Ovary (tissue), 3 donors: ENCODE results near the gene ZCCHC14.

Source experiments
- EP300 ChIP-seq: sonication (generic); formaldehyde crosslinking; IDR thresholded peaks from one replicate; pipeline ENCODE4 v1.6.1; 2017; ENCODE audit warnings: antibody characterized with exemption
- POLR2A ChIP-seq: fragments of 450-650 bp; IDR thresholded peaks from one replicate; pipeline ENCODE4 v1.6.1; 2017; ENCODE audit warnings: antibody characterized with exemption, mild to moderate bottlenecking, moderate library complexity
- TF ChIP-seq, protein P1 (sequence below), 3 donors: fragments of 450-650 bp in 2 of 3; fragments of 200-600 bp in 1 of 3; IDR thresholded peaks; one replicate each; pipeline versions ENCODE4 v1.5.1 to v1.8.0; 2016 to 2022; ENCODE audit warnings: antibody characterized with exemption in 3 of 3, mild to moderate bottlenecking in 1 of 3
- donor health status: DM: no; HTN: no; CAD: no.

DNA sequence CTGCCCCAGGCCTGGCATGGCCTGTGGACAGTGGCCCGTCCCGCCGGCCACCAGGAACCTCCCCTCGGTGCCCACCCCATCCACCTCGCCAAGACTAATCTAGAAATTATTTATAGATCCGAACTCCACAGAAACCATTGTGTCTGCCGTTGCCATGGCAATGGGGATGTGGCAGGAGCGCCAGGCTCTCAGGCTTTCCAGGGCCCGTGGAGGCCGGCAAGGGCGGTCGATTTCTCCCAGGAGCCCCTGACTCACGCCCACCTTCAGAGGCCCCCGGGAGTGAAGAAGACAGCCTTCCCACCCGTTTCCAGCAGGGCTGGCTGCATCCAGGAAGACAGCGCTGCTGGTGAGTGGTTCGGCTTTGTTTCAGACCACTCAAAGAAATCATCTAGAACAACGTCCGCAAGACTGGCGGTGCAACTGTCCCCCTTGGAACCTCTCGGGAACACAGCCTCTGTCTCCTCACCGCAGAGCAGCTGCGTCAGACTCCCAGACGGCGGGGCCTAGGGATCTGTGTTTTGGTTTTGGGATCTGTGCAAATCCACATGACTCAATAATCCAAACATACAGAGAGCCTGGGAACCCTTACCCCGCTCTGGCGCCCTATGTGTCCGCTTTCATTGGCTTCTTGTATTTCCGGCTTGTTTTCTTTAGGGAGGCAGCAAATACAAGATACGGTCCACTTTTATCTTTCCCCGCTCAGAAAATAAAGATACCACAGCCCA is 48.5 kb upstream of the ZCCHC14 start:
- TF ChIP-seq, protein P1, sequence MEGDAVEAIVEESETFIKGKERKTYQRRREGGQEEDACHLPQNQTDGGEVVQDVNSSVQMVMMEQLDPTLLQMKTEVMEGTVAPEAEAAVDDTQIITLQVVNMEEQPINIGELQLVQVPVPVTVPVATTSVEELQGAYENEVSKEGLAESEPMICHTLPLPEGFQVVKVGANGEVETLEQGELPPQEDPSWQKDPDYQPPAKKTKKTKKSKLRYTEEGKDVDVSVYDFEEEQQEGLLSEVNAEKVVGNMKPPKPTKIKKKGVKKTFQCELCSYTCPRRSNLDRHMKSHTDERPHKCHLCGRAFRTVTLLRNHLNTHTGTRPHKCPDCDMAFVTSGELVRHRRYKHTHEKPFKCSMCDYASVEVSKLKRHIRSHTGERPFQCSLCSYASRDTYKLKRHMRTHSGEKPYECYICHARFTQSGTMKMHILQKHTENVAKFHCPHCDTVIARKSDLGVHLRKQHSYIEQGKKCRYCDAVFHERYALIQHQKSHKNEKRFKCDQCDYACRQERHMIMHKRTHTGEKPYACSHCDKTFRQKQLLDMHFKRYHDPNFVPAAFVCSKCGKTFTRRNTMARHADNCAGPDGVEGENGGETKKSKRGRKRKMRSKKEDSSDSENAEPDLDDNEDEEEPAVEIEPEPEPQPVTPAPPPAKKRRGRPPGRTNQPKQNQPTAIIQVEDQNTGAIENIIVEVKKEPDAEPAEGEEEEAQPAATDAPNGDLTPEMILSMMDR (IDR thresholded peaks at IDR 0.05): no peak
- TF ChIP-seq POLR2A (no peak), EP300 (no peak)
